ENCODE results near the gene ZWILCH.

DNA sequence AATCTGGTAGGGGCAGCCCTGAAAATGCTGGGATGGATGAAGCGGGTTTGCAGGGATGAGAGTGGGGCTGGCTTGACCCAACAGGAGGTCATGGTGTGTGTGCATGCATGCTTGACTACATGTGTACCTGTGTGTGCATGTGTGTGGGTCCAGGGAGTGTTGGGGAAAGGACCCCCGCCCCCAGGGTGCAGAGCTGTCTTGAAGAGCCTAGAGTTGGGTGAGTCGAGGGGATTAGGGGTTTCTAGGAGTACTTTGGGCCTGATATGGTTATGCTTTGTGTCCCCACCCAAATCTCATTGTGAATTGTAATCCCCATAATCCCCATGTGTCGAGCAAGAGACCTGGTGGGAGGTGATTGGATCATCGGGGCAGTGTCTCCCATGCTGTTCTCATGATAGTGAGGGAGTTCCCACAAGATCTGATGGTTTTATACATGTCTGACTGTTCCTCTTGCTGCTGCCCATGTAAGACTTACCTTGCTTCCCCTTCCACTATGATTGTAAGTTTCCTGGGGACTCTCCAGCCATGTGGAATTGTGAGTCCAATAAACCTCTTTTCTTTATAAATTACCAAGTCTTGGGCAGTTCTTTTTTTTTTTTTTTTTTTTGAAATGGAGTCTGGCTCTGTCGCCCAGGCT lies 65.8 kb downstream of the ZWILCH start:
- TF ChIP-seq, protein P1, sequence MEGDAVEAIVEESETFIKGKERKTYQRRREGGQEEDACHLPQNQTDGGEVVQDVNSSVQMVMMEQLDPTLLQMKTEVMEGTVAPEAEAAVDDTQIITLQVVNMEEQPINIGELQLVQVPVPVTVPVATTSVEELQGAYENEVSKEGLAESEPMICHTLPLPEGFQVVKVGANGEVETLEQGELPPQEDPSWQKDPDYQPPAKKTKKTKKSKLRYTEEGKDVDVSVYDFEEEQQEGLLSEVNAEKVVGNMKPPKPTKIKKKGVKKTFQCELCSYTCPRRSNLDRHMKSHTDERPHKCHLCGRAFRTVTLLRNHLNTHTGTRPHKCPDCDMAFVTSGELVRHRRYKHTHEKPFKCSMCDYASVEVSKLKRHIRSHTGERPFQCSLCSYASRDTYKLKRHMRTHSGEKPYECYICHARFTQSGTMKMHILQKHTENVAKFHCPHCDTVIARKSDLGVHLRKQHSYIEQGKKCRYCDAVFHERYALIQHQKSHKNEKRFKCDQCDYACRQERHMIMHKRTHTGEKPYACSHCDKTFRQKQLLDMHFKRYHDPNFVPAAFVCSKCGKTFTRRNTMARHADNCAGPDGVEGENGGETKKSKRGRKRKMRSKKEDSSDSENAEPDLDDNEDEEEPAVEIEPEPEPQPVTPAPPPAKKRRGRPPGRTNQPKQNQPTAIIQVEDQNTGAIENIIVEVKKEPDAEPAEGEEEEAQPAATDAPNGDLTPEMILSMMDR (conservative IDR thresholded peaks at IDR 0.05; ENCODE audit: low read length) = no peak
- TF ChIP-seq EZH2phosphoT487 (IDR thresholded peaks at IDR 0.05; ENCODE audit: borderline replicate concordance) = no peak

Data from Loucy (cell line).